ENCODE data around the gene KSR1.

- no peak for TF ChIP-seq POLR2A (IDR thresholded peaks at IDR 0.05; ENCODE audit: low read depth, low read length)
- no peak for TF ChIP-seq TAF1 (IDR thresholded peaks at IDR 0.05; ENCODE audit: borderline replicate concordance, low read depth, low read length)
Observed at GRCh38 chr17:27634026-27634335, 177.7 kb downstream of the KSR1 start.
